ENCODE results near the gene CNOT2. TPM values are rescaled to one million over a fixed set of nuclear protein-coding genes. Genes with fewer than 3 reads are reported as not detected.

CNOT2 gene
- total and polyA plus RNA-seq, 2 donors (not counting 1 experiment from before 2014, with no cell fraction given): 65.0 to 120 TPM

DNA sequence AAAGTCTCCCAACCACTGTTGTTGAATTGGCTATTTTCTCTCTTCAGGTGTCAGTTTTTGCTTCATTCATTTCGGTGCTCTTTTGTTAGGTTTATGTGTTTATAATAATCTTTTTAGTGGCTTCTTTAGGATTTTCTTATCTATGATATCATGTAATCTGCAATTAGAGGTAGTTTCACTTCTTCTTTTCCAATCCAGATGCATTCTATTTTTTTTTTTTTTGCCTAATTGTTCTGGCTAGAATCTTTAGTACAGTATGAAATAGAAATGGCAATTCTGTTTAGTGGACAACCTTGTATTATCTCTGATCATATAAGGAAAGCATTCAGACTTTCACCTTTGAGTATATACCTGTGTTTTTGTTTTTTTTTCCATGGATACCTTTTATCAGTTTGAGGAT, 17.4 kb downstream of the CNOT2 start:
- no peak for TF ChIP-seq EZH2 (IDR thresholded peaks at IDR 0.05; ENCODE audit: borderline replicate concordance, insufficient read depth, low read depth, low read length, poor library complexity, severe bottlenecking)
- TF ChIP-seq CTCF (IDR thresholded peaks at IDR 0.05): no peak
- Histone ChIP-seq H4K20me1 (ENCODE audit: control insufficient read depth, insufficient read depth, low read length, poor library complexity, severe bottlenecking) (peaks cover 44% of the 10 kb centered on the region), H3K79me2 (ENCODE audit: control insufficient read depth, insufficient read depth, low read length) (peaks cover 97% of the 10 kb centered on the region), H3K9ac (ENCODE audit: low read length) (no peak overlapping the region), H3K27me3 (replicated peaks in 1 of 4; ENCODE audit: control extremely low read depth in 1 of 4, control insufficient read depth in 3 of 4, insufficient read depth in 4 of 4, low read length in 3 of 4) (no peaks in the 10 kb centered on the region), H3K9me3 (ENCODE audit: control extremely low read depth in 1 of 3, control insufficient read depth in 2 of 3, insufficient read depth in 1 of 3, low read length in 2 of 3) (no peaks in the 10 kb centered on the region), H3K36me3 (replicated peaks in 1 of 2; ENCODE audit: control extremely low read depth in 1 of 2, control insufficient read depth in 1 of 2, extremely low read depth in 1 of 2, insufficient read depth in 2 of 2, low read length in 1 of 2) (no peaks in the 10 kb centered on the region), H3K4me1 (ENCODE audit: control insufficient read depth in 2 of 2, insufficient read depth in 2 of 2, low read length in 2 of 2) (peaks cover 9 to 26% of the 10 kb centered on the region in 2 donors), H3K4me3 (ENCODE audit: control extremely low read depth in 1 of 5, extremely low read depth in 1 of 5, insufficient read depth in 1 of 5, low read depth in 2 of 5, low read length in 4 of 5) (no peak overlapping the region), H3K27ac (ENCODE audit: low read length in 2 of 2) (peak overlapping the region in 1 of 2 donors; percentile 27), H2AFZ (ENCODE audit: insufficient read depth, low read depth, low read length, poor library complexity, severe bottlenecking) (no peak overlapping the region), H3K4me2 (replicated peaks; ENCODE audit: low read depth, low read length, poor library complexity, severe bottlenecking) (peak overlapping the region; percentile 30)
- H3K4me3 Mint-ChIP-seq: peak overlapping the region; percentile 21
- H3K4me1 Mint-ChIP-seq: peaks cover 67% of the 10 kb centered on the region
- DNase-seq (peak; percentile 54), ATAC-seq (ENCODE audit: low read depth) (peak; percentile 39)
- intact Hi-C loops (cut with micrococcal nuclease): loop anchor here (1.0 kb wide), 1 partner anchor 17 kb away; the partner anchor contains the start of gene CNOT2
- peak overlapping the region; percentile 56 for H3K27ac Mint-ChIP-seq
- no peaks in the 10 kb centered on the region for H3K27me3 Mint-ChIP-seq
- WGBS (ENCODE audit: insufficient coverage): no CpG with 5 or more reads among the region's 1 CpG
- ChIA-PET POLR2A (no interaction called here), CTCF (no interaction called here)
- H3K9me3 Mint-ChIP-seq (ENCODE audit: insufficient read depth): no peaks in the 10 kb centered on the region

GRCh38 chr12:70264067-70264867, 21.0 kb downstream of the CNOT2 start:
- Histone ChIP-seq H4K20me1 (ENCODE audit: control insufficient read depth, insufficient read depth, low read length, poor library complexity, severe bottlenecking) (peaks cover 76% of the 10 kb centered on the region), H3K27ac (ENCODE audit: low read length in 2 of 2) (no peak overlapping the region), H3K79me2 (ENCODE audit: control insufficient read depth, insufficient read depth, low read length) (peaks cover 100% of the 10 kb centered on the region), H3K27me3 (replicated peaks in 1 of 4; ENCODE audit: control extremely low read depth in 1 of 4, control insufficient read depth in 3 of 4, insufficient read depth in 4 of 4, low read length in 3 of 4) (no peaks in the 10 kb centered on the region), H2AFZ (ENCODE audit: insufficient read depth, low read depth, low read length, poor library complexity, severe bottlenecking) (no peak overlapping the region), H3K4me2 (replicated peaks; ENCODE audit: low read depth, low read length, poor library complexity, severe bottlenecking) (no peak overlapping the region), H3K36me3 (replicated peaks in 1 of 2; ENCODE audit: control extremely low read depth in 1 of 2, control insufficient read depth in 1 of 2, extremely low read depth in 1 of 2, insufficient read depth in 2 of 2, low read length in 1 of 2) (no peaks in the 10 kb centered on the region), H3K4me1 (ENCODE audit: control insufficient read depth in 2 of 2, insufficient read depth in 2 of 2, low read length in 2 of 2) (peaks cover 9 to 33% of the 10 kb centered on the region in 2 donors), H3K9me3 (ENCODE audit: control extremely low read depth in 1 of 3, control insufficient read depth in 2 of 3, insufficient read depth in 1 of 3, low read length in 2 of 3) (no peaks in the 10 kb centered on the region), H3K4me3 (ENCODE audit: control extremely low read depth in 1 of 5, extremely low read depth in 1 of 5, insufficient read depth in 1 of 5, low read depth in 2 of 5, low read length in 4 of 5) (no peak overlapping the region), H3K9ac (ENCODE audit: low read length) (no peak overlapping the region)
- DNase-seq (no peak), ATAC-seq (ENCODE audit: low read depth) (no peak)
- 90% methylated on average over 2 of the region's 6 CpGs for WGBS (ENCODE audit: insufficient coverage)
- Mint-ChIP-seq H3K4me1 (peaks cover 72% of the 10 kb centered on the region), H3K9me3 (ENCODE audit: insufficient read depth) (no peaks in the 10 kb centered on the region), H3K27me3 (no peaks in the 10 kb centered on the region), H3K4me3 (no peak overlapping the region), H3K27ac (no peak overlapping the region)
- intact Hi-C loops (cut with micrococcal nuclease): no loop called here
- ChIA-PET POLR2A (no interaction called here), CTCF (no interaction called here)
- TF ChIP-seq EZH2 (IDR thresholded peaks at IDR 0.05; ENCODE audit: borderline replicate concordance, insufficient read depth, low read depth, low read length, poor library complexity, severe bottlenecking) (no peak), CTCF (IDR thresholded peaks at IDR 0.05) (no peak)

All from B cell (primary cell).